HG02938 (cell line): Measurements from ENCODE around the gene PFAS.
"Not testable (repeated sequence)": the region's sequence is repeated elsewhere in the genome, so short reads cannot be mapped to it uniquely, and the experiment has no call there.

Experiments
- ATAC-seq: cut with Tn5 transposase; IDR thresholded peaks from one replicate; pipeline ENCODE4 v1.9.1; 2021; ENCODE audit warnings: mild to moderate bottlenecking, moderate library complexity; ENCODE audit not compliant: unreplicated experiment

Gene PFAS

GRCh38 chr17:8226536-8227237, 22.4 kb upstream of the PFAS start:
- ATAC-seq, result no peak

GRCh38 chr17:8227238-8227581, 21.9 kb upstream of the PFAS start:
- no peak for ATAC-seq

GRCh38 chr17:8231701-8232100, 17.4 kb upstream of the PFAS start:
- no peak for ATAC-seq

- ATAC-seq, result no peak
Observed at GRCh38 chr17:8234361-8235270, 14.5 kb upstream of the PFAS start.

- no peak for ATAC-seq
Observed at GRCh38 chr17:8235676-8236075, 13.4 kb upstream of the PFAS start.

GRCh38 chr17:8237175-8237574, 11.9 kb upstream of the PFAS start:
- no peak for ATAC-seq

- no peak for ATAC-seq
Observed at GRCh38 chr17:8237886-8238285, 11.2 kb upstream of the PFAS start.

GRCh38 chr17:8243827-8244226, 5.3 kb upstream of the PFAS start:
- ATAC-seq, result no peak

GRCh38 chr17:8244768-8245167, 4.3 kb upstream of the PFAS start:
- no peak for ATAC-seq

GRCh38 chr17:8249621-8250500, 772 bp downstream of the PFAS start:
- no peak for ATAC-seq

GRCh38 chr17:8251411-8251810, 2.3 kb downstream of the PFAS start:
- ATAC-seq, result not testable (repeated sequence)

- ATAC-seq, result no peak
Observed at GRCh38 chr17:8253801-8254200, 4.7 kb downstream of the PFAS start.

- no peak for ATAC-seq
Observed at GRCh38 chr17:8254881-8255280, 5.8 kb downstream of the PFAS start.

- no peak for ATAC-seq
Observed at GRCh38 chr17:8255499-8255898, 6.4 kb downstream of the PFAS start.

- no peak for ATAC-seq
Observed at GRCh38 chr17:8256291-8256690, 7.2 kb downstream of the PFAS start.

GRCh38 chr17:8256691-8257090, 7.6 kb downstream of the PFAS start:
- no peak for ATAC-seq

- ATAC-seq, result no peak
Observed at GRCh38 chr17:8257801-8258200, 8.7 kb downstream of the PFAS start.

- no peak for ATAC-seq
Observed at GRCh38 chr17:8264320-8264719, 15.2 kb downstream of the PFAS start.

GRCh38 chr17:8264836-8265542, 15.9 kb downstream of the PFAS start:
- no peak for ATAC-seq

- ATAC-seq, result no peak
Observed at GRCh38 chr17:8266648-8267479, 17.8 kb downstream of the PFAS start.
